Activated CD4-positive, alpha-beta T cell treated with anti-CD3 and anti-CD28 coated beads for 36 hours (primary cell): ENCODE data around the gene CHTF8. TPM values are rescaled to one million over a fixed set of nuclear protein-coding genes. Genes with fewer than 3 reads are reported as not detected.
"Not testable (repeated sequence)": the region's sequence is repeated elsewhere in the genome, so short reads cannot be mapped to it uniquely, and the experiment has no call there.

Source experiments
- ATAC-seq: fragments of 200-7000 bp; cut with Tn5 transposase; one replicate; pipeline ENCODE4 v1.10.0; 2021; ENCODE audit warnings: mild to moderate bottlenecking, moderate library complexity
- CTCF ChIA-PET: fragments of 350-600 bp; sonication (Branson Sonifier 250); formaldehyde crosslinking; loops from one replicate; lab custom pipeline; 2021; ENCODE audit warnings: antibody characterized with exemption; lab: Charles Lee
- POLR2A ChIA-PET: fragments of 350-600 bp; sonication (Branson Sonifier 250); formaldehyde crosslinking; loops from one replicate; lab custom pipeline; 2021; ENCODE audit warnings: antibody characterized with exemption, inconsistent platforms; lab: Charles Lee
- DNase-seq: peaks from one replicate; pipeline ENCODE4 v3.0.0-alpha.2; 2020
- H3K27ac Mint-ChIP-seq: one replicate; pipeline ENCODE4 v1.8.0; 2021; ENCODE audit warnings: mixed read lengths
- H3K27me3 Mint-ChIP-seq: one replicate; pipeline ENCODE4 v1.8.0; 2021; ENCODE audit warnings: mixed read lengths
- H3K36me3 Mint-ChIP-seq: one replicate; pipeline ENCODE4 v1.8.0; 2021; ENCODE audit warnings: low read depth, mixed read lengths
- H3K4me1 Mint-ChIP-seq: one replicate; pipeline ENCODE4 v1.8.0; 2021; ENCODE audit warnings: mixed read lengths
- H3K4me3 Mint-ChIP-seq: one replicate; pipeline ENCODE4 v1.8.0; 2021; ENCODE audit warnings: mild to moderate bottlenecking, moderate library complexity, mixed read lengths
- H3K9me3 Mint-ChIP-seq: one replicate; pipeline ENCODE4 v1.8.0; 2021; ENCODE audit warnings: low read depth, mixed read lengths
- intact Hi-C, 2 experiments: fragments of 100-400 bp; cut with DNase I in 1 of 2; cut with micrococcal nuclease in 1 of 2; formaldehyde crosslinking; loops; one replicate each; pipeline versions ENCODE4 v1.14.2 to v1.15.1; 2022 to 2024; cut with DNase I, micrococcal nuclease
- total RNA-seq, 2 experiments: library from RNA; stranded (reverse); gene quantifications; one replicate each; pipeline ENCODE4 v1.2.3, GENCODE V29; 2021

CHTF8 gene
- total RNA-seq, 2 experiments from 2014 or later, result 153 to 194 TPM

- ATAC-seq (peak; percentile 92), DNase-seq (peak; percentile 91)
- H3K4me1 Mint-ChIP-seq, result peaks cover 52% of the 10 kb centered on the region
- peaks cover 64% of the 10 kb centered on the region for H3K36me3 Mint-ChIP-seq
- H3K27ac Mint-ChIP-seq, result peak overlapping the region; percentile 87
- no peaks in the 10 kb centered on the region for H3K27me3 Mint-ChIP-seq
- H3K9me3 Mint-ChIP-seq, result no peaks in the 10 kb centered on the region
- CTCF ChIA-PET, result interaction anchor here (0.6 to 2.4 kb wide), 16 partner anchors 9 to 144 kb away, joined by 3 to 13 read pairs (median 6); partner anchors contain the start of gene SNTB2
- H3K4me3 Mint-ChIP-seq, result peak overlapping the region; percentile 32
- POLR2A ChIA-PET, result interaction anchor here (0.6 to 2.6 kb wide), 12 partner anchors 9 to 608 kb away, joined by 3 to 15 read pairs (median 5); partner anchors contain the start of gene SNTB2
- intact Hi-C loops, result loop anchor here (1.0 to 5.0 kb wide), 12 partner anchors 20 to 506 kb away; partner anchors contain the start of genes CHTF8 (in 2 of the 2), UTP4 (in 2 of the 2), NFAT5 (in 1 of the 2) and SNTB2 (in 1 of the 2)
Measured at GRCh38 chr16:69166221-69166833, 33.9 kb upstream of the CHTF8 start.

- ChIA-PET CTCF (interaction anchor here (0.6 to 2.4 kb wide), 11 partner anchors 10 to 226 kb away, joined by 3 to 12 read pairs (median 5); partner anchors contain the start of gene SNTB2), POLR2A (interaction anchor here (0.7 to 2.6 kb wide), 6 partner anchors 8 to 607 kb away, joined by 3 to 15 read pairs (median 6); partner anchors contain the start of gene SNTB2)
- H3K9me3 Mint-ChIP-seq, result no peaks in the 10 kb centered on the region
- intact Hi-C loops, result loop anchor here in 1 of 2 experiments (5.0 kb wide), 1 partner anchor 122 kb away; no protein-coding TSS in a partner anchor
- no peak for ATAC-seq
- H3K27ac Mint-ChIP-seq, result peak overlapping the region; percentile 87
- DNase-seq, result no peak
- no peaks in the 10 kb centered on the region for H3K27me3 Mint-ChIP-seq
- no peak overlapping the region for H3K4me3 Mint-ChIP-seq
- H3K36me3 Mint-ChIP-seq, result peaks cover 65% of the 10 kb centered on the region
- H3K4me1 Mint-ChIP-seq, result peaks cover 52% of the 10 kb centered on the region
Measured at GRCh38 chr16:69165584-69165983, 33.2 kb upstream of the CHTF8 start.

GRCh38 chr16:69160192-69160591 is 27.8 kb upstream of the CHTF8 start:
- CTCF ChIA-PET, result interaction anchor here (1.0 to 2.2 kb wide), 3 partner anchors 8 to 631 kb away, joined by 3 to 7 read pairs (median 5); no protein-coding TSS in a partner anchor
- Mint-ChIP-seq H3K27me3 (no peaks in the 10 kb centered on the region), H3K4me3 (no peak overlapping the region), H3K4me1 (peaks cover 39% of the 10 kb centered on the region), H3K27ac (peak overlapping the region; percentile 19), H3K36me3 (peaks cover 59% of the 10 kb centered on the region), H3K9me3 (no peaks in the 10 kb centered on the region)
- ATAC-seq, result no peak
- POLR2A ChIA-PET, result interaction anchor here (0.6 kb wide), 1 partner anchor 33 kb away, joined by 3 read pairs; no protein-coding TSS in a partner anchor
- no peak for DNase-seq
- intact Hi-C loops, result no loop called here

GRCh38 chr16:69157196-69157595 is 24.8 kb upstream of the CHTF8 start:
- Mint-ChIP-seq H3K27ac (peak overlapping the region; percentile 37), H3K9me3 (no peaks in the 10 kb centered on the region), H3K4me3 (no peak overlapping the region), H3K4me1 (peaks cover 21% of the 10 kb centered on the region), H3K27me3 (no peaks in the 10 kb centered on the region), H3K36me3 (peaks cover 68% of the 10 kb centered on the region)
- no peak for DNase-seq
- ATAC-seq, result no peak
- ChIA-PET POLR2A (interaction anchor here (1.6 kb wide), 1 partner anchor 9 kb away, joined by 7 read pairs; no protein-coding TSS in a partner anchor), CTCF (interaction anchor here (0.8 to 1.5 kb wide), 10 partner anchors 9 to 131 kb away, joined by 3 to 9 read pairs (median 3); no protein-coding TSS in a partner anchor)
- intact Hi-C loops, result no loop called here

- Mint-ChIP-seq H3K27ac (no peak overlapping the region), H3K36me3 (peaks cover 56% of the 10 kb centered on the region), H3K4me1 (no peaks in the 10 kb centered on the region), H3K27me3 (no peaks in the 10 kb centered on the region), H3K9me3 (no peaks in the 10 kb centered on the region), H3K4me3 (no peak overlapping the region)
- intact Hi-C loops, result loop anchor here (1.0 kb wide), 1 partner anchor 137 kb away; no protein-coding TSS in a partner anchor
- CTCF ChIA-PET, result interaction anchor here (0.6 to 6.1 kb wide), 17 partner anchors 8 to 559 kb away, joined by 3 to 90 read pairs (median 4); partner anchors contain the start of genes CHTF8, SNTB2 and UTP4
- DNase-seq (peak; percentile 60), ATAC-seq (peak; percentile 78)
- POLR2A ChIA-PET, result no interaction called here
Measured at GRCh38 chr16:69150146-69150865, 17.9 kb upstream of the CHTF8 start.

GRCh38 chr16:69149621-69150020 is 17.2 kb upstream of the CHTF8 start:
- H3K27ac Mint-ChIP-seq, result not testable (repeated sequence)

GRCh38 chr16:69145658-69146057 is 13.3 kb upstream of the CHTF8 start:
- intact Hi-C loops, result no loop called here
- Mint-ChIP-seq H3K36me3 (peaks cover 53% of the 10 kb centered on the region), H3K4me1 (no peaks in the 10 kb centered on the region), H3K9me3 (no peaks in the 10 kb centered on the region), H3K4me3 (no peak overlapping the region), H3K27ac (no peak overlapping the region), H3K27me3 (no peaks in the 10 kb centered on the region)
- ChIA-PET CTCF (interaction anchor here (0.6 kb wide), 1 partner anchor 24 kb away, joined by 3 read pairs; no protein-coding TSS in a partner anchor), POLR2A (no interaction called here)
- no peak for ATAC-seq
- DNase-seq, result no peak

More at GRCh38 chr16:69149621-69150020, 17.2 kb upstream of the CHTF8 start:
- ATAC-seq, H3K4me1 Mint-ChIP-seq, H3K9me3 Mint-ChIP-seq, DNase-seq, POLR2A ChIA-PET, H3K27me3 Mint-ChIP-seq, H3K4me3 Mint-ChIP-seq: not testable (repeated sequence)
- intact Hi-C loops, result loop anchor here (1.0 kb wide), 1 partner anchor 138 kb away; no protein-coding TSS in a partner anchor
- CTCF ChIA-PET, result interaction anchor here (0.6 to 6.1 kb wide), 13 partner anchors 9 to 245 kb away, joined by 3 to 90 read pairs (median 4); partner anchors contain the start of genes CHTF8 and UTP4
- peaks cover 51% of the 10 kb centered on the region for H3K36me3 Mint-ChIP-seq

GRCh38 chr16:69143116-69143515 is 10.7 kb upstream of the CHTF8 start:
- CTCF ChIA-PET, result no interaction called here
- DNase-seq, result no peak
- Mint-ChIP-seq H3K4me1 (peaks cover 2% of the 10 kb centered on the region), H3K9me3 (no peaks in the 10 kb centered on the region), H3K4me3 (no peak overlapping the region), H3K36me3 (peaks cover 67% of the 10 kb centered on the region), H3K27ac (no peak overlapping the region), H3K27me3 (no peaks in the 10 kb centered on the region)
- intact Hi-C loops, result no loop called here
- POLR2A ChIA-PET, result no interaction called here
- ATAC-seq, result no peak

GRCh38 chr16:69141936-69142335 is 9.5 kb upstream of the CHTF8 start:
- Mint-ChIP-seq H3K9me3 (no peaks in the 10 kb centered on the region), H3K4me1 (peaks cover 3% of the 10 kb centered on the region), H3K27ac (no peak overlapping the region), H3K4me3 (no peak overlapping the region), H3K36me3 (peaks cover 71% of the 10 kb centered on the region), H3K27me3 (no peaks in the 10 kb centered on the region)
- ChIA-PET POLR2A (interaction anchor here (0.7 kb wide), 1 partner anchor 144 kb away, joined by 3 read pairs; no protein-coding TSS in a partner anchor), CTCF (interaction anchor here (0.8 kb wide), 1 partner anchor 18 kb away, joined by 3 read pairs; no protein-coding TSS in a partner anchor)
- DNase-seq (no peak), ATAC-seq (no peak)
- intact Hi-C loops, result no loop called here

GRCh38 chr16:69141014-69141413 is 8.6 kb upstream of the CHTF8 start:
- H3K36me3 Mint-ChIP-seq, result peaks cover 74% of the 10 kb centered on the region
- ATAC-seq (no peak), DNase-seq (no peak)
- CTCF ChIA-PET, result interaction anchor here (0.5 to 2.0 kb wide), 3 partner anchors 9 to 147 kb away, joined by 4 to 6 read pairs (median 6); no protein-coding TSS in a partner anchor
- POLR2A ChIA-PET, result no interaction called here
- no peak overlapping the region for H3K27ac Mint-ChIP-seq
- H3K4me3 Mint-ChIP-seq, result no peak overlapping the region
- no peaks in the 10 kb centered on the region for H3K9me3 Mint-ChIP-seq
- intact Hi-C loops, result no loop called here
- peaks cover 12% of the 10 kb centered on the region for H3K4me1 Mint-ChIP-seq
- no peaks in the 10 kb centered on the region for H3K27me3 Mint-ChIP-seq
